Neural progenitor cell (in vitro differentiated cells): ENCODE results near the gene MED25. TPM values are rescaled to one million over a fixed set of nuclear protein-coding genes. Genes with fewer than 3 reads are reported as not detected.

Experiments
- DNase-seq: peaks from one replicate; pipeline ENCODE4 v3.0.0-alpha.2; 2016; ENCODE audit warnings: low spot score
- H2AFZ ChIP-seq: fragments of 200-600 bp; sonication (generic); replicated peaks from 2 replicates; pipeline ENCODE4 v1.6.1; 2016; ENCODE audit warnings: antibody characterized with exemption
- H3F3A ChIP-seq: fragments of 200-600 bp; sonication (generic); 2 replicates; pipeline ENCODE4 v1.6.1; 2016; ENCODE audit warnings: antibody characterized with exemption, low read depth
- H3K27ac ChIP-seq: fragments of 200-600 bp; sonication (generic); 2 replicates; pipeline ENCODE4 v1.5.1; 2016; ENCODE audit warnings: mild to moderate bottlenecking
- H3K27me3 ChIP-seq: fragments of 200-600 bp; sonication (generic); 2 replicates; pipeline ENCODE4 v1.6.1; 2016; ENCODE audit warnings: mild to moderate bottlenecking, moderate library complexity
- H3K36me3 ChIP-seq: fragments of 200-600 bp; sonication (generic); 2 replicates; pipeline ENCODE4 v1.5.1; 2016
- H3K4me1 ChIP-seq: fragments of 200-600 bp; sonication (generic); 2 replicates; pipeline ENCODE4 v1.6.1; 2016; ENCODE audit warnings: mixed run types
- H3K4me2 ChIP-seq: fragments of 200-600 bp; sonication (generic); 2 replicates; pipeline ENCODE4 v1.6.1; 2016
- H3K4me3 ChIP-seq: fragments of 200-600 bp; sonication (generic); 2 replicates; pipeline ENCODE4 v1.5.1; 2016
- H3K79me2 ChIP-seq: fragments of 200-600 bp; sonication (generic); 2 replicates; pipeline ENCODE4 v1.6.1; 2016; ENCODE audit warnings: low read depth
- H3K9ac ChIP-seq: fragments of 200-600 bp; sonication (generic); 2 replicates; pipeline ENCODE4 v1.6.1; 2016
- H3K9me3 ChIP-seq: fragments of 200-600 bp; sonication (generic); 2 replicates; pipeline ENCODE4 v1.5.1; 2016; ENCODE audit warnings: low read depth
- H4K20me1 ChIP-seq: fragments of 200-600 bp; sonication (generic); 2 replicates; pipeline ENCODE4 v1.6.1; 2016; ENCODE audit warnings: low read depth
- H3K27ac Mint-ChIP-seq: 3 replicates; pipeline ENCODE4 v1.8.0; 2021; ENCODE audit warnings: mixed read lengths
- H3K27me3 Mint-ChIP-seq: 2 replicates; pipeline ENCODE4 v1.8.0; 2022; ENCODE audit warnings: low read depth, mild to moderate bottlenecking, inconsistent platforms, moderate library complexity, mixed read lengths; ENCODE audit not compliant: insufficient read depth
- H3K36me3 Mint-ChIP-seq: 3 replicates; pipeline ENCODE4 v1.8.0; 2021; ENCODE audit warnings: mixed read lengths
- H3K4me1 Mint-ChIP-seq: 3 replicates; pipeline ENCODE4 v1.8.0; 2021; ENCODE audit warnings: mixed read lengths
- H3K4me3 Mint-ChIP-seq: 3 replicates; pipeline ENCODE4 v1.8.0; 2021; ENCODE audit warnings: mild to moderate bottlenecking, moderate library complexity, mixed read lengths
- H3K9me3 Mint-ChIP-seq: 3 replicates; pipeline ENCODE4 v1.8.0; 2020; ENCODE audit warnings: mixed read lengths
- CTCF ChIP-seq: fragments of 200-600 bp; sonication (generic); IDR thresholded peaks from 2 replicates; pipeline ENCODE4 v1.5.1; 2017; ENCODE audit warnings: antibody characterized with exemption, mild to moderate bottlenecking
- EZH2 ChIP-seq: fragments of 200-600 bp; sonication (generic); IDR thresholded peaks from 2 replicates; pipeline ENCODE4 v1.6.1; 2017; ENCODE audit warnings: antibody characterized with exemption, mild to moderate bottlenecking, moderate library complexity
- EZH2phosphoT487 ChIP-seq: fragments of 200-600 bp; sonication (generic); IDR thresholded peaks from 2 replicates; pipeline ENCODE4 v1.6.1; 2017; ENCODE audit warnings: antibody characterized with exemption
- total RNA-seq: library from RNA; depleted of rRNA; stranded (reverse); fragments of >200 nt; gene quantifications from 2 replicates; pipeline ENCODE4 v1.2.3, GENCODE V29; 2015; ENCODE audit warnings: low replicate concordance

The MED25 gene
- total RNA-seq, 1 donor from 2014 or later, result 44.9 TPM

GRCh38 chr19:49809941-49810389, 8.1 kb upstream of the MED25 start:
- peaks cover 5% of the 10 kb centered on the region for H3K36me3 Mint-ChIP-seq
- H3K27me3 Mint-ChIP-seq, result peaks cover 11% of the 10 kb centered on the region
- no peaks in the 10 kb centered on the region for H3K9me3 ChIP-seq
- peaks cover 9% of the 10 kb centered on the region for H3K79me2 ChIP-seq
- DNase-seq, result no peak
- no peaks in the 10 kb centered on the region for H3K27me3 ChIP-seq
- peak overlapping the region; percentile 49 for H3K4me3 ChIP-seq
- H4K20me1 ChIP-seq, result peaks cover 11% of the 10 kb centered on the region
- H3K36me3 ChIP-seq, result no peaks in the 10 kb centered on the region
- peak overlapping the region; percentile 67 for H3K27ac Mint-ChIP-seq
- H3K9me3 Mint-ChIP-seq, result no peaks in the 10 kb centered on the region
- H3K9ac ChIP-seq, result no peak overlapping the region
- H3F3A ChIP-seq, result peaks cover 56% of the 10 kb centered on the region
- peaks cover 44% of the 10 kb centered on the region for H3K4me1 Mint-ChIP-seq
- H3K4me2 ChIP-seq, result peak overlapping the region; percentile 78
- H2AFZ ChIP-seq, result no peak overlapping the region
- TF ChIP-seq EZH2phosphoT487 (no peak), CTCF (no peak), EZH2 (no peak)
- peak overlapping the region; percentile 79 for H3K4me3 Mint-ChIP-seq
- H3K4me1 ChIP-seq, result peaks cover 19% of the 10 kb centered on the region
- no peak overlapping the region for H3K27ac ChIP-seq

GRCh38 chr19:49811328-49811727, 6.8 kb upstream of the MED25 start:
- Histone ChIP-seq H3K4me1 (peaks cover 19% of the 10 kb centered on the region), H3F3A (peaks cover 42% of the 10 kb centered on the region), H2AFZ (no peak overlapping the region), H4K20me1 (peaks cover 11% of the 10 kb centered on the region), H3K36me3 (no peaks in the 10 kb centered on the region), H3K9me3 (no peaks in the 10 kb centered on the region), H3K4me2 (no peak overlapping the region), H3K79me2 (peaks cover 9% of the 10 kb centered on the region), H3K27me3 (no peaks in the 10 kb centered on the region), H3K27ac (no peak overlapping the region), H3K4me3 (no peak overlapping the region), H3K9ac (no peak overlapping the region)
- Mint-ChIP-seq H3K4me1 (peaks cover 46% of the 10 kb centered on the region), H3K9me3 (no peaks in the 10 kb centered on the region), H3K27ac (no peak overlapping the region), H3K27me3 (peaks cover 9% of the 10 kb centered on the region), H3K4me3 (peak overlapping the region; percentile 65), H3K36me3 (peaks cover 1% of the 10 kb centered on the region)
- no peak for DNase-seq
- TF ChIP-seq EZH2 (no peak), CTCF (no peak), EZH2phosphoT487 (no peak)

DNA sequence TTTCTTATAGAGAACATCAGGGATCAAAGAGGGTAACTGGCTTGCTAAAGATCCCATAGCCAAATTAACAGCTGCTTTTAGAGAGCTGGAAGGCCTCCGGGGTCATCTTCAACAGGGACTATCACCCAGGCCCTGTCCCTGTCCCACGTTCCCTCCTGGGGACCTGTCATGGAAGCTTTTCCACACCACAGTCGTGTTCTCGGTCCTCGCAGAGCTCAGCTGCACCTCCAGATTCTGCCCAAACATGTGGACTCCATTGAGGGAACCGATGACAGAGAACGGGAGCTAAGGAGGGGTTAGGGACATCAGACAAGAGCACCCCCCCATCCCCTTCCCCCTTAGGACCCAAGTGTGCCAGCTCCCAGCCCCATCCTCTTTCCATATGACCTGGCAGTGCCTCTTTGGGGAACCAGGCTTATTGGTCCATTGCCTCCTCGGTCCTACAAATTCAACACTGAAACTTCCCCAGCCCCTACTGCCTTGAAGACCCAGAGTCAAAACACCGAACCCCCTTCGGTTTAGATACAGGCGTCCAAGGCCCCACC, 5.6 kb upstream of the MED25 start:
- Histone ChIP-seq H2AFZ (peak overlapping the region; percentile 59), H3K9ac (no peak overlapping the region), H3K79me2 (peaks cover 9% of the 10 kb centered on the region), H3F3A (peaks cover 48% of the 10 kb centered on the region), H3K4me1 (peaks cover 24% of the 10 kb centered on the region), H4K20me1 (peaks cover 10% of the 10 kb centered on the region), H3K36me3 (no peaks in the 10 kb centered on the region), H3K27me3 (no peaks in the 10 kb centered on the region), H3K4me2 (peak overlapping the region; percentile 93), H3K4me3 (peak overlapping the region; percentile 71), H3K9me3 (no peaks in the 10 kb centered on the region), H3K27ac (no peak overlapping the region)
- no peaks in the 10 kb centered on the region for H3K36me3 Mint-ChIP-seq
- H3K9me3 Mint-ChIP-seq, result no peaks in the 10 kb centered on the region
- TF ChIP-seq CTCF (no peak), EZH2 (no peak), EZH2phosphoT487 (no peak)
- H3K27ac Mint-ChIP-seq, result peak overlapping the region; percentile 100
- DNase-seq, result peak; percentile 5
- peaks cover 13% of the 10 kb centered on the region for H3K27me3 Mint-ChIP-seq
- H3K4me3 Mint-ChIP-seq, result peak overlapping the region; percentile 97
- H3K4me1 Mint-ChIP-seq, result peaks cover 51% of the 10 kb centered on the region
